Kidney (tissue), 14 donors: Measurements from ENCODE around the gene PTPRM. TPM values are rescaled to one million over a fixed set of nuclear protein-coding genes. Genes with fewer than 3 reads are reported as not detected.

Source experiments
- DNase-seq, 5 donors: peaks; one replicate each; pipeline ENCODE4 v3.0.0-alpha.2; 2013 to 2020
- FAIRE-seq: peaks from 2 replicates; lab custom pipeline; 2012; peaks lifted over from hg19 to GRCh38; lab: Jason Lieb, UNC
- H3K27ac ChIP-seq, 2 donors: one replicate each; pipeline ENCODE4 v1.7.0; 2013; ENCODE audit warnings: low read depth in 2 of 2, low read length in 2 of 2, inconsistent platforms in 1 of 2
- H3K27me3 ChIP-seq: one replicate; pipeline ENCODE4 v1.7.1; 2013; ENCODE audit warnings: low read length, inconsistent platforms; ENCODE audit not compliant: control insufficient read depth, insufficient read depth
- H3K36me3 ChIP-seq, 3 donors: one replicate each; pipeline versions ENCODE4 v1.7.0 to v1.7.1; 2013; ENCODE audit warnings: low read length in 3 of 3, control low read depth in 1 of 3, inconsistent platforms in 1 of 3; ENCODE audit not compliant: insufficient read depth in 3 of 3, control insufficient read depth in 2 of 3
- H3K4me1 ChIP-seq, 3 donors: one replicate each; pipeline versions ENCODE4 v1.7.0 to v1.7.1; 2013; ENCODE audit warnings: low read length in 3 of 3, inconsistent platforms in 1 of 3, low read depth in 1 of 3; ENCODE audit not compliant: control insufficient read depth in 2 of 3, insufficient read depth in 2 of 3
- H3K4me3 ChIP-seq, 3 donors: one replicate each; pipeline versions ENCODE4 v1.7.0 to v1.8.1; 2013; ENCODE audit warnings: low read length in 3 of 3, control low read depth in 1 of 3, inconsistent platforms in 1 of 3
- H3K9ac ChIP-seq, 3 donors: one replicate each; pipeline versions ENCODE4 v1.7.0 to v1.7.1; 2013; ENCODE audit warnings: low read length in 3 of 3, control low read depth in 1 of 3, inconsistent platforms in 1 of 3
- H3K9me3 ChIP-seq, 3 donors: one replicate each; pipeline versions ENCODE4 v1.7.0 to v1.7.1; 2013; ENCODE audit warnings: low read length in 3 of 3, control low read depth in 1 of 3, inconsistent platforms in 1 of 3; ENCODE audit not compliant: control insufficient read depth in 2 of 3, insufficient read depth in 1 of 3
- CTCF ChIP-seq: IDR thresholded peaks from 3 replicates; pipeline ENCODE4 v1.5.1; 2012; ENCODE audit warnings: mild to moderate bottlenecking, moderate library complexity, borderline replicate concordance; ENCODE audit not compliant: insufficient read depth; ENCODE audit errors: extremely low read depth
- intact Hi-C: fragments of 100-400 bp; cut with DNase I; formaldehyde crosslinking; loops from one replicate; pipeline ENCODE4 v1.11.1; 2022
- polyA plus RNA-seq: library from polyadenylated mRNA; stranded (reverse); fragments of 350-450 nt; fragmentation: Illumina TruSeq; extraction: RNeasy Lipid Tissue Mini Kit (QIAGEN cat#74804); gene quantifications from one replicate; pipeline ENCODE4 v1.2.3, GENCODE V29; 2014; ENCODE audit warnings: low read depth, low replicate concordance; ENCODE audit not compliant: insufficient read depth
- total RNA-seq: library from RNA; stranded (reverse); fragmentation: NEBNext Ultra II Directional; extraction: Animal tissue kit (Norgen Biotek cat#: 25700); gene quantifications from one replicate; pipeline ENCODE4 v1.2.1, GENCODE V29; 2021
- donor health status: control.
- donor health status: control.
- donor health status: control.
- donor health status: control.
- donor health status: control.
- donor health status: DM: yes; HTN: yes; CAD: no.
- donor health status: Normal renal cell carcinoma (clear cell type).

The PTPRM gene
- total and polyA plus RNA-seq, 2 donors from 2014 or later: 52.4 to 98.9 TPM

GRCh38 chr18:7548721-7549120, 18.4 kb upstream of the PTPRM start:
- Histone ChIP-seq H3K4me1 (no peaks in the 10 kb centered on the region), H3K27ac (no peak overlapping the region), H3K9ac (no peak overlapping the region), H3K9me3 (no peaks in the 10 kb centered on the region), H3K4me3 (no peak overlapping the region), H3K36me3 (no peaks in the 10 kb centered on the region), H3K27me3 (no peaks in the 10 kb centered on the region)
- intact Hi-C loops: no loop called here
- FAIRE-seq: no peak
- TF ChIP-seq CTCF: no peak
- DNase-seq: no peak

GRCh38 chr18:7557973-7558372, 9.1 kb upstream of the PTPRM start:
- no peak for TF ChIP-seq CTCF
- H3K27ac ChIP-seq: no peak overlapping the region
- no peaks in the 10 kb centered on the region for H3K36me3 ChIP-seq
- H3K4me3 ChIP-seq: no peak overlapping the region
- H3K9me3 ChIP-seq: no peaks in the 10 kb centered on the region
- H3K9ac ChIP-seq: no peak overlapping the region
- H3K4me1 ChIP-seq: peaks cover 0 to 4% (median 0%) of the 10 kb centered on the region in 3 donors
- no peaks in the 10 kb centered on the region for H3K27me3 ChIP-seq
- DNase-seq (peak in 1 of 5 donors; percentile 49), FAIRE-seq (no peak)
- intact Hi-C loops: no loop called here

GRCh38 chr18:7558769-7559168, 8.3 kb upstream of the PTPRM start:
- Histone ChIP-seq H3K4me1 (peaks cover 0 to 4% (median 0%) of the 10 kb centered on the region in 3 donors), H3K9ac (no peak overlapping the region), H3K27me3 (no peaks in the 10 kb centered on the region), H3K9me3 (no peaks in the 10 kb centered on the region), H3K36me3 (no peaks in the 10 kb centered on the region), H3K27ac (no peak overlapping the region), H3K4me3 (no peak overlapping the region)
- FAIRE-seq: no peak
- no peak for DNase-seq
- intact Hi-C loops: no loop called here
- TF ChIP-seq CTCF: no peak
